Panc1 (cell line): Measurements from ENCODE around the gene EPHA10. TPM values are rescaled to one million over a fixed set of nuclear protein-coding genes. Genes with fewer than 3 reads are reported as not detected.

Experiments
- ATAC-seq: fragments of 200-7000 bp; cut with Tn5 transposase; 2 replicates; pipeline ENCODE4 v1.9.1; 2020; ENCODE audit warnings: mild to moderate bottlenecking, moderate library complexity
- BruUV-seq: library from RNA; stranded (reverse); fragments of 400-500 nt; replicated peaks from 2 replicates; lab custom pipeline; 2021; lab: Mats Ljungman, UMichigan
- CTCF ChIA-PET: fragments of 300-600 bp; sonication (Branson Sonifier 250); formaldehyde crosslinking; loops from one replicate; lab custom pipeline; 2022; ENCODE audit warnings: antibody characterized with exemption; lab: Charles Lee
- POLR2A ChIA-PET: fragments of 300-600 bp; sonication (Branson Sonifier 250); formaldehyde crosslinking; loops from one replicate; lab custom pipeline; 2022; ENCODE audit warnings: antibody characterized with exemption; lab: Charles Lee
- DNase-seq: peaks from one replicate; pipeline ENCODE4 v3.0.0-alpha.2; 2010; ENCODE audit warnings: low read depth, low spot score
- H3K27ac ChIP-seq: 2 replicates; pipeline ENCODE4 v1.5.1; 2011; ENCODE audit warnings: mild to moderate bottlenecking, low read length, inconsistent platforms
- H3K27me3 ChIP-seq: fragments of 200-500 bp; sonication (Bioruptor generic); 2 replicates; pipeline ENCODE4 v1.6.0; 2014; ENCODE audit warnings: low read length, inconsistent platforms; ENCODE audit not compliant: control insufficient read depth, insufficient read depth
- H3K36me3 ChIP-seq: fragments of 200-500 bp; sonication (Bioruptor generic); 2 replicates; pipeline ENCODE4 v1.5.1; 2014; ENCODE audit warnings: inconsistent platforms, mild to moderate bottlenecking, low read length, moderate library complexity; ENCODE audit not compliant: control insufficient read depth, insufficient read depth
- H3K4me1 ChIP-seq: 2 replicates; pipeline ENCODE4 v1.5.1; 2011; ENCODE audit warnings: inconsistent platforms, mild to moderate bottlenecking, low read length, moderate library complexity; ENCODE audit not compliant: control insufficient read depth, insufficient read depth
- H3K4me3 ChIP-seq, 2 experiments: 2 replicates each; pipeline ENCODE4 v1.5.1; 2011 to 2012; ENCODE audit warnings: low read depth in 2 of 2, low read length in 2 of 2, mild to moderate bottlenecking in 2 of 2, inconsistent platforms in 1 of 2, moderate library complexity in 1 of 2
- H3K9me3 ChIP-seq: fragments of 200-500 bp; sonication (Bioruptor generic); 2 replicates; pipeline ENCODE4 v1.5.1; 2014; ENCODE audit warnings: low read depth, mild to moderate bottlenecking, inconsistent platforms, low read length, moderate library complexity; ENCODE audit not compliant: control insufficient read depth, insufficient read depth
- POLR2AphosphoS5 ChIP-seq: IDR thresholded peaks from 2 replicates; pipeline ENCODE4 v1.6.1; 2012; ENCODE audit warnings: mild to moderate bottlenecking, low read depth, low read length, moderate library complexity
- SIN3A ChIP-seq: IDR thresholded peaks from 2 replicates; pipeline ENCODE4 v1.6.1; 2012; ENCODE audit warnings: low read depth, mild to moderate bottlenecking, low read length, moderate library complexity, borderline replicate concordance; ENCODE audit not compliant: insufficient read depth
- TCF7L2 ChIP-seq: IDR thresholded peaks from 2 replicates; pipeline ENCODE4 v1.6.1; 2011; ENCODE audit warnings: mild to moderate bottlenecking, low read depth, low read length, inconsistent platforms
- in situ Hi-C: cut with HindIII; loops from 2 replicates; pipeline ENCODE4 v1.10.0; 2016; ENCODE audit warnings: low sequenced_read_pairs, low pct_unique_long_range_greater_than_20kb
- intact Hi-C: fragments of 100-400 bp; cut with micrococcal nuclease; formaldehyde crosslinking; loops from one replicate; pipeline ENCODE4 v1.10.0; 2022; ENCODE audit not compliant: unreplicated experiment
- total RNA-seq: library from RNA; stranded (reverse); gene quantifications from one replicate; pipeline ENCODE4 v1.2.1, GENCODE V29; 2021; ENCODE audit not compliant: unreplicated experiment
- TF ChIP-seq, protein P1 (sequence below): fragments of 450-650 bp; IDR thresholded peaks from 2 replicates; pipeline ENCODE4 v1.5.1; 2017; ENCODE audit warnings: mild to moderate bottlenecking
- TF ChIP-seq, protein P2 (sequence below), 2 experiments: IDR thresholded peaks; 2 replicates each; pipeline ENCODE4 v1.6.1; 2011 to 2012; ENCODE audit warnings: low read depth in 2 of 2, control low read depth in 1 of 2, low read length in 1 of 2, mild to moderate bottlenecking in 1 of 2, moderate library complexity in 1 of 2; ENCODE audit not compliant: insufficient read depth in 1 of 2

The EPHA10 gene
- total RNA-seq, 1 experiment from 2014 or later, result 2.8 TPM

DNA sequence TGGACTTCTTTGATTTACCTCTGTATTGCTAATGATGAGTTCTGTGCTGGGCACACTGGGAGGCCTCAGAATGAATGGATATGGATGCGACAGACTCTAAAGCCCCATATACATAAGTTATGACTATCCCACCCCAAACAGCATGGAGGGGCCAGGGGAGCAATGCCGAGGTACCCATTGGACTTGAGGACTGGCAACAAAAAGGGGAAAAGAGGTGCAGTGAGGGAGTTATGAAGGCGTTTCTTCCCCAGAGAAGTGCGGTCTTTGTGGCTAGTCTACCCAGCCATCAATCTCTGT, 87.8 kb downstream of the EPHA10 start:
- in situ Hi-C loops, result no loop called here
- ChIA-PET POLR2A (interaction anchor here (0.6 kb wide), 1 partner anchor 1312 kb away, joined by 3 read pairs; no protein-coding TSS in a partner anchor), CTCF (no interaction called here)
- DNase-seq, result no peak
- Histone ChIP-seq H3K27ac (no peak overlapping the region), H3K4me3 (no peak overlapping the region), H3K27me3 (peaks cover 2% of the 10 kb centered on the region; the same call in 1 of the 2 replicates), H3K4me1 (no peaks in the 10 kb centered on the region), H3K9me3 (no peaks in the 10 kb centered on the region), H3K36me3 (peaks cover 8% of the 10 kb centered on the region)
- ATAC-seq, result no peak
- no TSS peak for BruUV-seq
- TF ChIP-seq, protein P1, sequence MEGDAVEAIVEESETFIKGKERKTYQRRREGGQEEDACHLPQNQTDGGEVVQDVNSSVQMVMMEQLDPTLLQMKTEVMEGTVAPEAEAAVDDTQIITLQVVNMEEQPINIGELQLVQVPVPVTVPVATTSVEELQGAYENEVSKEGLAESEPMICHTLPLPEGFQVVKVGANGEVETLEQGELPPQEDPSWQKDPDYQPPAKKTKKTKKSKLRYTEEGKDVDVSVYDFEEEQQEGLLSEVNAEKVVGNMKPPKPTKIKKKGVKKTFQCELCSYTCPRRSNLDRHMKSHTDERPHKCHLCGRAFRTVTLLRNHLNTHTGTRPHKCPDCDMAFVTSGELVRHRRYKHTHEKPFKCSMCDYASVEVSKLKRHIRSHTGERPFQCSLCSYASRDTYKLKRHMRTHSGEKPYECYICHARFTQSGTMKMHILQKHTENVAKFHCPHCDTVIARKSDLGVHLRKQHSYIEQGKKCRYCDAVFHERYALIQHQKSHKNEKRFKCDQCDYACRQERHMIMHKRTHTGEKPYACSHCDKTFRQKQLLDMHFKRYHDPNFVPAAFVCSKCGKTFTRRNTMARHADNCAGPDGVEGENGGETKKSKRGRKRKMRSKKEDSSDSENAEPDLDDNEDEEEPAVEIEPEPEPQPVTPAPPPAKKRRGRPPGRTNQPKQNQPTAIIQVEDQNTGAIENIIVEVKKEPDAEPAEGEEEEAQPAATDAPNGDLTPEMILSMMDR, result no peak
- TF ChIP-seq, protein P2, sequence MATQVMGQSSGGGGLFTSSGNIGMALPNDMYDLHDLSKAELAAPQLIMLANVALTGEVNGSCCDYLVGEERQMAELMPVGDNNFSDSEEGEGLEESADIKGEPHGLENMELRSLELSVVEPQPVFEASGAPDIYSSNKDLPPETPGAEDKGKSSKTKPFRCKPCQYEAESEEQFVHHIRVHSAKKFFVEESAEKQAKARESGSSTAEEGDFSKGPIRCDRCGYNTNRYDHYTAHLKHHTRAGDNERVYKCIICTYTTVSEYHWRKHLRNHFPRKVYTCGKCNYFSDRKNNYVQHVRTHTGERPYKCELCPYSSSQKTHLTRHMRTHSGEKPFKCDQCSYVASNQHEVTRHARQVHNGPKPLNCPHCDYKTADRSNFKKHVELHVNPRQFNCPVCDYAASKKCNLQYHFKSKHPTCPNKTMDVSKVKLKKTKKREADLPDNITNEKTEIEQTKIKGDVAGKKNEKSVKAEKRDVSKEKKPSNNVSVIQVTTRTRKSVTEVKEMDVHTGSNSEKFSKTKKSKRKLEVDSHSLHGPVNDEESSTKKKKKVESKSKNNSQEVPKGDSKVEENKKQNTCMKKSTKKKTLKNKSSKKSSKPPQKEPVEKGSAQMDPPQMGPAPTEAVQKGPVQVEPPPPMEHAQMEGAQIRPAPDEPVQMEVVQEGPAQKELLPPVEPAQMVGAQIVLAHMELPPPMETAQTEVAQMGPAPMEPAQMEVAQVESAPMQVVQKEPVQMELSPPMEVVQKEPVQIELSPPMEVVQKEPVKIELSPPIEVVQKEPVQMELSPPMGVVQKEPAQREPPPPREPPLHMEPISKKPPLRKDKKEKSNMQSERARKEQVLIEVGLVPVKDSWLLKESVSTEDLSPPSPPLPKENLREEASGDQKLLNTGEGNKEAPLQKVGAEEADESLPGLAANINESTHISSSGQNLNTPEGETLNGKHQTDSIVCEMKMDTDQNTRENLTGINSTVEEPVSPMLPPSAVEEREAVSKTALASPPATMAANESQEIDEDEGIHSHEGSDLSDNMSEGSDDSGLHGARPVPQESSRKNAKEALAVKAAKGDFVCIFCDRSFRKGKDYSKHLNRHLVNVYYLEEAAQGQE (IDR thresholded peaks at IDR 0.05; ENCODE audit: insufficient read depth in 1 of 2, low read depth in 2 of 2, low read length in 1 of 2), result no peak
- no peak for TF ChIP-seq SIN3A
- no peak for TF ChIP-seq TCF7L2
- no peak for TF ChIP-seq POLR2AphosphoS5
- intact Hi-C loops, result no loop called here

DNA sequence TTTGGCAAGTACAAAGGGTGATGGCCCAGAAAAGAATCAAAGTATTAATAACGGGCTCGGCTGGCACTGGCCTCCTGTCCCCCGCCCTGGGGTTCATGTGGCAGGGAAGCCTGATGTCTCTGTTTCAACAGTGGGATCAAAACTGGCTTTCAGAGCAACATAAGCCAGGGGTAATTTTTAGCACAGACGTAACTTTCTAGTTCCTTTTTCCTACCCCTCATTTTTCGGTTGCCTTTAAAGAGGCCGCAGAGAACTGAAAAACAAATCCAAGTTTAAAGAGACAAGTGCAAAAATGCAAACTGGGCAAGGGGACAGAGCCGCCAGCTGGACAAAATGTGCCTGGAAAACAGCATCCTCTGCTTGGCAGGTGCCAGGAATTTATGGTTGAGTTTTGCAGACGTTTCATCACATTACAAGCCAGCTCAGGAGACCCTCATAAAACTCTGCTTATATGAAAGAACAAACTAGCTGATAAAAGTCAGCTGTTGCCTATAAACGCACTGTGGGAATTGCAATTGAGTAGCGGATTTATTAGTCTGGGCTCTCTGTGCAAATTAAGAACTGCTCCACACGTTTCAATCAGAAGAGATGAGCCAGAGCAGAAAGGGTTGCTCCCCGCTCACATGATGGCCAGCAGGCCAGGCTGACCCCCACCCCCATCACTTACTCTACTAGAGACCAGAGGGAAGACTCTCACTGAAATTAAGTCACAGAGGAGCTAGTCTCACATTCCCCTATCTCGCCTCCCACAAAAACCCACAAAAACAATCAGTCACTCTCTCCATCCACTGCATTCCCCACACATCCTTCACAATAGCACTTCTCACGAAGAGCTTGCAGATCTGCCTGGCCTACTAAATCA, 88.4 kb downstream of the EPHA10 start:
- ATAC-seq (no peak), DNase-seq (no peak)
- CTCF ChIA-PET, result no interaction called here
- Histone ChIP-seq H3K4me1 (no peaks in the 10 kb centered on the region), H3K4me3 (no peak overlapping the region), H3K27ac (no peak overlapping the region), H3K36me3 (peaks cover 3% of the 10 kb centered on the region; the same call in 1 of the 2 replicates), H3K9me3 (no peaks in the 10 kb centered on the region), H3K27me3 (peaks cover 4% of the 10 kb centered on the region; the same call in 1 of the 2 replicates)
- TF ChIP-seq TCF7L2 (no peak), SIN3A (no peak), POLR2AphosphoS5 (no peak)
- TF ChIP-seq, protein P1, result no peak
- TF ChIP-seq, protein P2 (IDR thresholded peaks at IDR 0.05; ENCODE audit: insufficient read depth in 1 of 2, low read depth in 2 of 2, low read length in 1 of 2), result no peak
- intact Hi-C loops, result no loop called here
- POLR2A ChIA-PET, result interaction anchor here (0.6 kb wide), 1 partner anchor 1313 kb away, joined by 3 read pairs; no protein-coding TSS in a partner anchor
- no TSS peak for BruUV-seq
- in situ Hi-C loops, result no loop called here
